ENCODE results near the gene SEMA3C. TPM values are rescaled to one million over a fixed set of nuclear protein-coding genes. Genes with fewer than 3 reads are reported as not detected.

Gene SEMA3C
- total RNA-seq, 1 donor from 2014 or later: 148 TPM

- Mint-ChIP-seq H3K4me1 (ENCODE audit: low read depth, unreplicated experiment) (peaks cover 15% of the 10 kb centered on the region), H3K27ac (ENCODE audit: unreplicated experiment) (no peak overlapping the region), H3K27me3 (ENCODE audit: low read depth, unreplicated experiment) (no peaks in the 10 kb centered on the region), H3K9me3 (ENCODE audit: unreplicated experiment) (no peaks in the 10 kb centered on the region), H3K4me3 (ENCODE audit: unreplicated experiment) (no peak overlapping the region), H3K36me3 (ENCODE audit: low read depth, unreplicated experiment) (no peaks in the 10 kb centered on the region)
- no peaks in the 10 kb centered on the region for H3K27me3 ChIP-seq (ENCODE audit: insufficient read depth, low read length)
- TF ChIP-seq CTCF (IDR thresholded peaks at IDR 0.05; ENCODE audit: insufficient read depth, low read depth, low read length) (no peak), EZH2 (IDR thresholded peaks at IDR 0.05; ENCODE audit: insufficient read depth, low read length) (no peak)
- DNase-seq (ENCODE audit: low read depth) (no peak), FAIRE-seq (no peak)
- H3K79me2 ChIP-seq (ENCODE audit: insufficient read depth, low read length): no peaks in the 10 kb centered on the region
- H3K4me2 ChIP-seq (ENCODE audit: low read length): no peak overlapping the region
- H3K9ac ChIP-seq (ENCODE audit: low read length): no peak overlapping the region
- no peaks in the 10 kb centered on the region for H3K36me3 ChIP-seq (ENCODE audit: insufficient read depth, low read length)
- H3K4me3 ChIP-seq (ENCODE audit: insufficient read depth, low read depth, low read length): no peak overlapping the region
- H4K20me1 ChIP-seq (ENCODE audit: insufficient read depth, low read length): no peaks in the 10 kb centered on the region
- no peak overlapping the region for H3K27ac ChIP-seq (ENCODE audit: low read depth, low read length)
- no peak overlapping the region for H2AFZ ChIP-seq (ENCODE audit: low read depth, low read length)
- H3K9me3 ChIP-seq (ENCODE audit: insufficient read depth, low read depth, low read length): no peaks in the 10 kb centered on the region
- peaks cover 7% of the 10 kb centered on the region for H3K4me1 ChIP-seq (ENCODE audit: insufficient read depth, low read length)
These were observed 17.3 kb upstream of the SEMA3C start for GRCh38 chr7:80935991-80936780.

GRCh38 chr7:80934321-80934720 lies 15.5 kb upstream of the SEMA3C start:
- peaks cover 3% of the 10 kb centered on the region for H3K9me3 Mint-ChIP-seq (ENCODE audit: unreplicated experiment)
- no peaks in the 10 kb centered on the region for H3K9me3 ChIP-seq (ENCODE audit: insufficient read depth, low read depth, low read length)
- H3K4me3 ChIP-seq (ENCODE audit: insufficient read depth, low read depth, low read length): no peak overlapping the region
- H4K20me1 ChIP-seq (ENCODE audit: insufficient read depth, low read length): no peaks in the 10 kb centered on the region
- H3K36me3 Mint-ChIP-seq (ENCODE audit: low read depth, unreplicated experiment): no peaks in the 10 kb centered on the region
- H3K4me3 Mint-ChIP-seq (ENCODE audit: unreplicated experiment): no peak overlapping the region
- H3K27ac ChIP-seq (ENCODE audit: low read depth, low read length): no peak overlapping the region
- H3K36me3 ChIP-seq (ENCODE audit: insufficient read depth, low read length): no peaks in the 10 kb centered on the region
- FAIRE-seq (no peak), DNase-seq (ENCODE audit: low read depth) (peak; percentile 47)
- no peaks in the 10 kb centered on the region for H3K79me2 ChIP-seq (ENCODE audit: insufficient read depth, low read length)
- H3K9ac ChIP-seq (ENCODE audit: low read length): no peak overlapping the region
- H3K4me2 ChIP-seq (ENCODE audit: low read length): no peak overlapping the region
- TF ChIP-seq CTCF (IDR thresholded peaks at IDR 0.05; ENCODE audit: insufficient read depth, low read depth, low read length) (no peak), EZH2 (IDR thresholded peaks at IDR 0.05; ENCODE audit: insufficient read depth, low read length) (no peak)
- no peak overlapping the region for H2AFZ ChIP-seq (ENCODE audit: low read depth, low read length)
- peaks cover 4% of the 10 kb centered on the region for H3K4me1 ChIP-seq (ENCODE audit: insufficient read depth, low read length)
- H3K4me1 Mint-ChIP-seq (ENCODE audit: low read depth, unreplicated experiment): peaks cover 5% of the 10 kb centered on the region
- no peaks in the 10 kb centered on the region for H3K27me3 Mint-ChIP-seq (ENCODE audit: low read depth, unreplicated experiment)
- H3K27me3 ChIP-seq (ENCODE audit: insufficient read depth, low read length): no peaks in the 10 kb centered on the region
- H3K27ac Mint-ChIP-seq (ENCODE audit: unreplicated experiment): no peak overlapping the region

GRCh38 chr7:80932536-80932935 lies 13.7 kb upstream of the SEMA3C start:
- no peaks in the 10 kb centered on the region for H3K36me3 ChIP-seq (ENCODE audit: insufficient read depth, low read length)
- H3K4me1 ChIP-seq (ENCODE audit: insufficient read depth, low read length): peaks cover 4% of the 10 kb centered on the region
- H3K4me3 ChIP-seq (ENCODE audit: insufficient read depth, low read depth, low read length): no peak overlapping the region
- Mint-ChIP-seq H3K36me3 (ENCODE audit: low read depth, unreplicated experiment) (no peaks in the 10 kb centered on the region), H3K9me3 (ENCODE audit: unreplicated experiment) (peaks cover 3% of the 10 kb centered on the region), H3K4me1 (ENCODE audit: low read depth, unreplicated experiment) (peaks cover 7% of the 10 kb centered on the region), H3K27ac (ENCODE audit: unreplicated experiment) (no peak overlapping the region), H3K4me3 (ENCODE audit: unreplicated experiment) (no peak overlapping the region), H3K27me3 (ENCODE audit: low read depth, unreplicated experiment) (no peaks in the 10 kb centered on the region)
- no peak for DNase-seq (ENCODE audit: low read depth)
- H3K9ac ChIP-seq (ENCODE audit: low read length): no peak overlapping the region
- no peak overlapping the region for H2AFZ ChIP-seq (ENCODE audit: low read depth, low read length)
- no peak for TF ChIP-seq EZH2 (IDR thresholded peaks at IDR 0.05; ENCODE audit: insufficient read depth, low read length)
- no peak for TF ChIP-seq CTCF (IDR thresholded peaks at IDR 0.05; ENCODE audit: insufficient read depth, low read depth, low read length)
- no peaks in the 10 kb centered on the region for H3K79me2 ChIP-seq (ENCODE audit: insufficient read depth, low read length)
- no peaks in the 10 kb centered on the region for H3K27me3 ChIP-seq (ENCODE audit: insufficient read depth, low read length)
- H4K20me1 ChIP-seq (ENCODE audit: insufficient read depth, low read length): no peaks in the 10 kb centered on the region
- H3K4me2 ChIP-seq (ENCODE audit: low read length): peak overlapping the region; percentile 6
- no peaks in the 10 kb centered on the region for H3K9me3 ChIP-seq (ENCODE audit: insufficient read depth, low read depth, low read length)
- H3K27ac ChIP-seq (ENCODE audit: low read depth, low read length): no peak overlapping the region
- peak; percentile 5 for FAIRE-seq
